GM18873 (cell line): ENCODE results near the gene COA3.

Experiments used
- ATAC-seq: cut with Tn5 transposase; IDR thresholded peaks from one replicate; pipeline ENCODE4 v1.9.1; 2021; ENCODE audit warnings: mild to moderate bottlenecking, moderate library complexity, moderate number of reproducible peaks; ENCODE audit not compliant: unreplicated experiment, low FRiP score

COA3 gene

GRCh38 chr17:42819939-42820535 lies 21.5 kb upstream of the COA3 start:
- ATAC-seq, result no peak

- ATAC-seq, result no peak
Measured at GRCh38 chr17:42818379-42818778, 19.9 kb upstream of the COA3 start.

- no peak for ATAC-seq
Measured at GRCh38 chr17:42817866-42818265, 19.4 kb upstream of the COA3 start.

GRCh38 chr17:42814633-42815399 lies 16.3 kb upstream of the COA3 start:
- ATAC-seq, result no peak

GRCh38 chr17:42809250-42809649 lies 10.7 kb upstream of the COA3 start:
- ATAC-seq, result no peak

GRCh38 chr17:42806249-42806648 lies 7.7 kb upstream of the COA3 start:
- no peak for ATAC-seq

- no peak for ATAC-seq
Measured at GRCh38 chr17:42804918-42805367, 6.4 kb upstream of the COA3 start.

- no peak for ATAC-seq
Measured at GRCh38 chr17:42803074-42803883, 4.8 kb upstream of the COA3 start.

- ATAC-seq, result no peak
Measured at GRCh38 chr17:42798011-42798382, 507 bp downstream of the COA3 start.

GRCh38 chr17:42797067-42798007 lies 1.2 kb downstream of the COA3 start:
- no peak for ATAC-seq

GRCh38 chr17:42796066-42796758 lies 2.3 kb downstream of the COA3 start:
- ATAC-seq, result no peak

GRCh38 chr17:42795465-42795864 lies 3.0 kb downstream of the COA3 start:
- no peak for ATAC-seq

- ATAC-seq, result no peak
Measured at GRCh38 chr17:42795061-42795460, 3.4 kb downstream of the COA3 start.

GRCh38 chr17:42792545-42792944 lies 6.0 kb downstream of the COA3 start:
- no peak for ATAC-seq

- no peak for ATAC-seq
Measured at GRCh38 chr17:42791948-42792347, 6.6 kb downstream of the COA3 start.

- no peak for ATAC-seq
Measured at GRCh38 chr17:42787266-42787665, 11.2 kb downstream of the COA3 start.

GRCh38 chr17:42784811-42785592 lies 13.5 kb downstream of the COA3 start:
- no peak for ATAC-seq

- no peak for ATAC-seq
Measured at GRCh38 chr17:42784409-42784808, 14.1 kb downstream of the COA3 start.

GRCh38 chr17:42783791-42784138 lies 14.7 kb downstream of the COA3 start:
- no peak for ATAC-seq
